GM06990 (cell line): ENCODE measurements around the gene PUM1.

Experiments
- DNase-seq: peaks from one replicate; pipeline ENCODE4 v3.0.0-alpha.2; 2011; ENCODE audit not compliant: insufficient read length; ENCODE audit errors: extremely low read depth
- H3K27me3 ChIP-seq: replicated peaks from 2 replicates; pipeline ENCODE4 v1.6.0; 2011; ENCODE audit warnings: low read length; ENCODE audit not compliant: control insufficient read depth, insufficient read depth
- H3K36me3 ChIP-seq: 2 replicates; pipeline ENCODE4 v1.5.1; 2011; ENCODE audit warnings: low read length; ENCODE audit not compliant: control insufficient read depth, insufficient read depth
- H3K4me3 ChIP-seq: replicated peaks from 2 replicates; pipeline ENCODE4 v1.5.1; 2011; ENCODE audit warnings: low read depth, mild to moderate bottlenecking, control low read depth, low read length
- TF ChIP-seq, protein P1 (sequence below): IDR thresholded peaks from 2 replicates; pipeline ENCODE4 v1.5.1; 2011; ENCODE audit warnings: low read length, control low read depth, mild to moderate bottlenecking, inconsistent platforms; ENCODE audit not compliant: insufficient read depth, poor library complexity, severe bottlenecking

Gene PUM1

DNA sequence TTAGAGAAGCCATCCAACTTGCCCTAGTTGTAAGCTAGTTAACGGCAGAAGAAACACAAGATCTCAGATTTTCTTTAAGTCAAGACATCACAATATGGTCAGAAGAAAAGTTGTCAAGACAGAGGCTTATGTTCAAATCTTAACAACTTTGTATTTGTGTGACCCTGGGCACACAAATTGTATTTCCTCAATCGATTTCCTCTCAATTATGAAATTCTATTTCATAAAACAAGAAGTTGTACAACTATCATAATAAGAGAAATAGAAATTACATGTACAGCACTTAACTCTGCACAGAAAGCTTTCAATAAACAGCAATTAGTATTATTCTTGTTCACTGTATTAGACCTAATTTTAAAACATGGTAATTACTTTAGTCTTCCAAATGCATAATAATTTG, 94.0 kb downstream of the PUM1 start:
- Histone ChIP-seq H3K27me3 (no peaks in the 10 kb centered on the region), H3K4me3 (no peak overlapping the region), H3K36me3 (peaks cover 11% of the 10 kb centered on the region)
- DNase-seq: no peak
- TF ChIP-seq, protein P1, sequence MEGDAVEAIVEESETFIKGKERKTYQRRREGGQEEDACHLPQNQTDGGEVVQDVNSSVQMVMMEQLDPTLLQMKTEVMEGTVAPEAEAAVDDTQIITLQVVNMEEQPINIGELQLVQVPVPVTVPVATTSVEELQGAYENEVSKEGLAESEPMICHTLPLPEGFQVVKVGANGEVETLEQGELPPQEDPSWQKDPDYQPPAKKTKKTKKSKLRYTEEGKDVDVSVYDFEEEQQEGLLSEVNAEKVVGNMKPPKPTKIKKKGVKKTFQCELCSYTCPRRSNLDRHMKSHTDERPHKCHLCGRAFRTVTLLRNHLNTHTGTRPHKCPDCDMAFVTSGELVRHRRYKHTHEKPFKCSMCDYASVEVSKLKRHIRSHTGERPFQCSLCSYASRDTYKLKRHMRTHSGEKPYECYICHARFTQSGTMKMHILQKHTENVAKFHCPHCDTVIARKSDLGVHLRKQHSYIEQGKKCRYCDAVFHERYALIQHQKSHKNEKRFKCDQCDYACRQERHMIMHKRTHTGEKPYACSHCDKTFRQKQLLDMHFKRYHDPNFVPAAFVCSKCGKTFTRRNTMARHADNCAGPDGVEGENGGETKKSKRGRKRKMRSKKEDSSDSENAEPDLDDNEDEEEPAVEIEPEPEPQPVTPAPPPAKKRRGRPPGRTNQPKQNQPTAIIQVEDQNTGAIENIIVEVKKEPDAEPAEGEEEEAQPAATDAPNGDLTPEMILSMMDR: no peak

- Histone ChIP-seq H3K27me3 (no peaks in the 10 kb centered on the region), H3K36me3 (peaks cover 18% of the 10 kb centered on the region), H3K4me3 (no peak overlapping the region)
- TF ChIP-seq, protein P1: no peak
- DNase-seq: no peak
These were observed 95.6 kb downstream of the PUM1 start for GRCh38 chr1:30969903-30970302.

DNA sequence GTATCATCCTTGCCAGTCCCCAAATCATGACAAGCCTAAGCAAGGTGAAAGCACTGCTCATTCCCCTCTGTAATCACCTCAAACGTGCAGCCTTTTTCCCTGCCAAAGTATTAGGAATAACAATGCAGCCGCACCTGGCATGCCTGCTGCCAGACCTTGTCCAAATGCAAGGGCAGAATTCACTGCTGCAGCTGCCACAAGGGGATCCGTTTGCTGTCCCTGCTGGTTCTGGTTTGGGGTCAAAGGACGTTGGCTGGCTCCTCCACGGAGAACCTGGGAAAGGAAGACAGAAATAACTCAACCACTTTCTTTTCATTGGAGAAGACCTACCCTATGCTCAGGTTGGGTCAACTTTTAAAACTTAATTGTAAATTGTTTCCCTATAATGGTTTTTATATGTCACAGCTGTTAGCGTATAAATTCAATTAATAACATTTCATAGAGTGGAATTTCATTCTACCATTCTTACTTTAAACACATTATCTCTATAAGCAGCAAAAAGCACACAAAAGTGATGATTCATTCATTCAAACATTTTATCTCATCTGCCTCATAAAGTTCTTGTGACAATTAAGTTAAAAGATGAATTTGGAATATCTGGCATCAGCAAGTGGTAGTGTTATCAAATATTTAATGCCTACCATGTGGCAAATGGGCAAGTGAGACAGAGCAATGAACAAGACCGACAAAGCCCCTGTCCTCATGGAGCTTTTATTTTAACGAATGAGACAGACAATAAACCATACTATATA, 97.1 kb downstream of the PUM1 start:
- no peak for DNase-seq
- Histone ChIP-seq H3K4me3 (no peak overlapping the region), H3K27me3 (no peaks in the 10 kb centered on the region), H3K36me3 (peaks cover 28% of the 10 kb centered on the region)
- TF ChIP-seq, protein P1: no peak

- no peak overlapping the region for H3K4me3 ChIP-seq
- peaks cover 30% of the 10 kb centered on the region for H3K36me3 ChIP-seq
- no peaks in the 10 kb centered on the region for H3K27me3 ChIP-seq
- no peak for DNase-seq
- TF ChIP-seq, protein P1: no peak
These were observed 98.7 kb downstream of the PUM1 start for GRCh38 chr1:30966690-30967369.

- DNase-seq: no peak
- no peaks in the 10 kb centered on the region for H3K27me3 ChIP-seq
- H3K4me3 ChIP-seq: no peak overlapping the region
- TF ChIP-seq, protein P1: no peak
- peaks cover 30% of the 10 kb centered on the region for H3K36me3 ChIP-seq
These were observed 99.5 kb downstream of the PUM1 start for GRCh38 chr1:30965924-30966599.
